GM23248 (cell line): Measurements from ENCODE around the gene SMIM14. TPM values are rescaled to one million over a fixed set of nuclear protein-coding genes. Genes with fewer than 3 reads are reported as not detected.
"Not testable (repeated sequence)": the region's sequence is repeated elsewhere in the genome, so short reads cannot be mapped to it uniquely, and the experiment has no call there.

Experiments
- DNase-seq: peaks from one replicate; pipeline ENCODE4 v3.0.0-alpha.2; 2015
- H2AFZ ChIP-seq: fragments of 200-600 bp; sonication (generic); 2 replicates; pipeline ENCODE4 v1.6.1; 2016; ENCODE audit warnings: antibody characterized with exemption
- H3F3A ChIP-seq: fragments of 200-600 bp; sonication (generic); 2 replicates; pipeline ENCODE4 v1.6.1; 2016; ENCODE audit warnings: mild to moderate bottlenecking, antibody characterized with exemption, mixed run types; ENCODE audit not compliant: insufficient read depth
- H3K27ac ChIP-seq: fragments of 200-600 bp; sonication (generic); 2 replicates; pipeline ENCODE4 v1.5.1; 2016; ENCODE audit warnings: mild to moderate bottlenecking
- H3K27me3 ChIP-seq: fragments of 200-600 bp; sonication (generic); replicated peaks from 2 replicates; pipeline ENCODE4 v1.6.1; 2016; ENCODE audit warnings: mild to moderate bottlenecking; ENCODE audit not compliant: insufficient read depth
- H3K36me3 ChIP-seq: fragments of 200-600 bp; sonication (generic); 2 replicates; pipeline ENCODE4 v1.6.1; 2016; ENCODE audit warnings: low read depth, mild to moderate bottlenecking
- H3K4me1 ChIP-seq: fragments of 200-600 bp; sonication (generic); 2 replicates; pipeline ENCODE4 v1.6.1; 2016; ENCODE audit warnings: mild to moderate bottlenecking; ENCODE audit not compliant: insufficient read depth
- H3K4me2 ChIP-seq: fragments of 200-600 bp; sonication (generic); one replicate; pipeline ENCODE4 v1.6.1; 2016; ENCODE audit warnings: mild to moderate bottlenecking; ENCODE audit not compliant: unreplicated experiment
- H3K4me3 ChIP-seq: fragments of 200-600 bp; sonication (generic); 2 replicates; pipeline ENCODE4 v1.5.1; 2016; ENCODE audit warnings: mild to moderate bottlenecking
- H3K79me2 ChIP-seq: fragments of 200-600 bp; sonication (generic); 2 replicates; pipeline ENCODE4 v1.6.1; 2016; ENCODE audit warnings: mild to moderate bottlenecking; ENCODE audit not compliant: insufficient read depth
- H3K9ac ChIP-seq: fragments of 200-600 bp; sonication (generic); 2 replicates; pipeline ENCODE4 v1.6.1; 2016; ENCODE audit warnings: mild to moderate bottlenecking
- H3K9me2 ChIP-seq: fragments of 200-600 bp; sonication (generic); 2 replicates; pipeline ENCODE4 v1.6.1; 2016; ENCODE audit warnings: mixed run types, mild to moderate bottlenecking, moderate library complexity; ENCODE audit not compliant: insufficient read depth
- H3K9me3 ChIP-seq: fragments of 200-600 bp; sonication (generic); one replicate; pipeline ENCODE4 v1.6.1; 2017; ENCODE audit warnings: low read depth
- H4K20me1 ChIP-seq: fragments of 200-600 bp; sonication (generic); 2 replicates; pipeline ENCODE4 v1.6.0; 2016; ENCODE audit not compliant: insufficient read depth
- EZH2 ChIP-seq: fragments of 200-600 bp; sonication (generic); IDR thresholded peaks from 2 replicates; pipeline ENCODE4 v1.6.1; 2018; ENCODE audit warnings: antibody characterized with exemption, mild to moderate bottlenecking; ENCODE audit not compliant: insufficient read depth, poor library complexity, severe bottlenecking
- EZH2phosphoT487 ChIP-seq: fragments of 200-600 bp; sonication (generic); IDR thresholded peaks from 2 replicates; pipeline ENCODE4 v1.6.1; 2018; ENCODE audit warnings: antibody characterized with exemption, moderate library complexity, mild to moderate bottlenecking, low read depth; ENCODE audit not compliant: insufficient read depth
- WGBS, 2 experiments: methylation state at CpG; one replicate each; pipeline ENCODE4 v1.1.6; 2015 to 2017; ENCODE audit warnings: low lambda C conversion rate in 2 of 2, low coverage in 1 of 2; ENCODE audit errors: missing lambda C conversion rate in 2 of 2; 5-methylcytosine and 5-hydroxymethylcytosine counted together
- in situ Hi-C: fragments of 300-500 bp; cut with MboI; formaldehyde crosslinking; loops from 2 replicates; pipeline ENCODE4 v1.15.0; 2020
- polyA plus RNA-seq: library from polyadenylated mRNA; unstranded; fragments of >200 nt; fragmentation: Nextera tagmentation; extraction: Ambion mirVana; gene quantifications from 2 replicates; pipeline ENCODE4 v1.2.1, GENCODE V29; 2016
- total RNA-seq: library from RNA; depleted of rRNA; stranded (reverse); fragments of >200 nt; shearing (Covaris generic); gene quantifications from 2 replicates; pipeline ENCODE4 v1.2.3, GENCODE V29; 2014

SMIM14 gene
- total and polyA plus RNA-seq, 2 experiments from 2014 or later: 54.5 to 147 TPM

DNA sequence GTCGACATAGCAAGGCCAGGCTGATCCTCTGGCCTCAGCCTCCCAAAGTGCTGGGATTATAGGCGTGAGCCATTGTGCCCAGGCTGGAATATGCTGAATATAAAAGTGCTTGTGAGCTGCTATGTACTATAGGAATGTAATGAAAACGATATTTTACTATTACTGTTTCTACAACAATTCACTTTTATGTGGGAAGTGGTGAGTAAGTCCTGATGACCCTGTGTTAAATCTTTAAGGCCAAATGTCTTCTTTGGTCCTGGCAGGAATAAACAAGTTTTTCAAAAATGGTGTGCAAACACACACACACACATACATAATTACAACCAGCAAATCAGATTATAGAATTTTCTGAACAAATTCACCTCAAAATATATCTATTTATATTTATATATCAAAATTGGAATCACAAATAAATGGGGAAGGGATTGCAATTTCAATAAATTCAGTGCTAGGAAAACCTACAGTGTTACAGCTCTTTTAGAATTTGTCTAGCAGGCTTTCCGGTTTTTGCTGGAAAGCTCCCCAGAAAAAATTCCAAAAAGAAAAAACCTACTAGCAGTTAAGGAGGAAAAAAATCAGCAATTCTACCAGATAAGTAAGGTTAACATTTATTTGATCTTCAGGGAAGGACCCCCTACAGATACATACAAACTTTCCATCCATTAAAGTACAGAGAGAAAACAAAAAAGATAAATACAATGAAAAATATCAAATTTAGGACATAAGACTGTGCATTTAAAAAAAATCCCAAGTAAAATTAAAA is 17.9 kb downstream of the SMIM14 start:
- H3K4me1 ChIP-seq: peaks cover 63% of the 10 kb centered on the region
- H4K20me1 ChIP-seq: no peaks in the 10 kb centered on the region
- H3K4me3 ChIP-seq: peak overlapping the region; percentile 30
- H3K36me3 ChIP-seq: no peaks in the 10 kb centered on the region
- peak overlapping the region; percentile 55 for H3K4me2 ChIP-seq
- H3F3A ChIP-seq: peaks cover 39% of the 10 kb centered on the region
- no peaks in the 10 kb centered on the region for H3K27me3 ChIP-seq
- peak overlapping the region; percentile 84 for H3K27ac ChIP-seq
- DNase-seq: peak; percentile 58
- no peaks in the 10 kb centered on the region for H3K9me3 ChIP-seq
- H2AFZ ChIP-seq: no peak overlapping the region
- H3K9me2 ChIP-seq: no peaks in the 10 kb centered on the region
- peak overlapping the region; percentile 67 for H3K9ac ChIP-seq
- peaks cover 52% of the 10 kb centered on the region for H3K79me2 ChIP-seq
- no peak for TF ChIP-seq EZH2
- no peak for TF ChIP-seq EZH2phosphoT487
- WGBS, 2 experiments: 43 to 46% methylated on average over 4 of the region's 4 CpGs
- in situ Hi-C loops: no loop called here

DNA sequence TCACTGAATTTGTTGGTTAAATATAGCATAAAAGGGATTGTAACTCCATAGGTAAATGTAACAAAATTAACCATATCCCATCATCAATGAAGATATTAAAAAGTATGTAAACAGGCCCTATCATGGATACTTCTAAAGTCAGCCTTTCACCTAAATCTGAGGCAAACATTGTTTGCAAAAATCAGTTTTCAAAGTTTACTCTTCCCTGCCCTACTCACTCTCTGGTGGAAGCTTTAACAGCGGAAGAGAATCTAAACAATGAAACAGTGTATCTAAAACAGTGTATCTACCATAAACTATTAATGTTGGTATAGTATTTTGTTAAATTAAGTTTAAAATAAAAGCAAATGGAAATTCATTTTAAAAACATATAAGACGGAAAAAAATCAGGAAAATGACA is 21.1 kb downstream of the SMIM14 start:
- TF ChIP-seq EZH2phosphoT487: no peak
- no peak for TF ChIP-seq EZH2
- no peaks in the 10 kb centered on the region for H3K36me3 ChIP-seq
- no peak overlapping the region for H3K9ac ChIP-seq
- in situ Hi-C loops: no loop called here
- H2AFZ ChIP-seq: no peak overlapping the region
- peaks cover 23% of the 10 kb centered on the region for H3F3A ChIP-seq
- no peaks in the 10 kb centered on the region for H3K9me3 ChIP-seq
- no peaks in the 10 kb centered on the region for H3K27me3 ChIP-seq
- H4K20me1 ChIP-seq: no peaks in the 10 kb centered on the region
- no peak for DNase-seq
- peaks cover 71% of the 10 kb centered on the region for H3K4me1 ChIP-seq
- H3K27ac ChIP-seq: no peak overlapping the region
- H3K79me2 ChIP-seq: peaks cover 56% of the 10 kb centered on the region
- H3K4me3 ChIP-seq: no peak overlapping the region
- WGBS, 2 experiments: 100% methylated on average over 2 of the region's 2 CpGs
- no peaks in the 10 kb centered on the region for H3K9me2 ChIP-seq
- H3K4me2 ChIP-seq: no peak overlapping the region

- H3K27ac ChIP-seq: peak overlapping the region; percentile 36
- peak; percentile 61 for DNase-seq
Measured at GRCh38 chr4:39616651-39617050, 22.0 kb downstream of the SMIM14 start.

DNA sequence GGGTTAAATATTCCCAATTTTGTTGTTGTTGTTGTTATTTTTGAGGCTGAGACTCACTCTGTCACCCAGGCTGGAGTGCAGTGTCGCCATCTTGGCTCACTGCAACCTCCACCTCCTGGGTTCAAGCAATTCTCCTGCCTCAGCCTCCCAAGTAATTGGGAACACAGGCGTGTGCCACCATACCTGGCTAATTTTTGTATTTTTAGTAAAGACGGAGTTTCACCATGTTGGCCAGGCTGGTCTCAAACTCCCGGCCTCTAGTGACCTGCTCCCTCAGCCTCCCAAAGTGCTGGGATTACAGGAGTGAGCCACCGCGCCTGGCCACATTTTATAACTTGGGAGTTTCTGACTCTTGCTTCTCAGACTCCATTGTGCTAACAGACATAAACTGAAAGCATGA is 22.6 kb downstream of the SMIM14 start:
- Histone ChIP-seq H3K4me3 (0 out of 2 replicates have a peak overlapping the region, but pooled peaks have one; percentile 0), H3K4me1 (peaks cover 59% of the 10 kb centered on the region), H3F3A (peaks cover 11% of the 10 kb centered on the region), H3K9ac (peak overlapping the region; percentile 26; the same call in 1 of the 2 replicates), H3K79me2 (peaks cover 70% of the 10 kb centered on the region), H3K27ac (peak overlapping the region; percentile 36), H3K4me2 (peak overlapping the region; percentile 13)
- H3K36me3 ChIP-seq, H3K9me3 ChIP-seq, in situ Hi-C loops, H2AFZ ChIP-seq, DNase-seq, H3K9me2 ChIP-seq, H3K27me3 ChIP-seq, H4K20me1 ChIP-seq: not testable (repeated sequence)
- 98 to 99% methylated on average over 6 of the region's 6 CpGs for WGBS, 2 experiments

More at GRCh38 chr4:39616651-39617050, 22.0 kb downstream of the SMIM14 start:
- H3K9ac ChIP-seq: peak overlapping the region; percentile 26; the same call in 1 of the 2 replicates
- no peaks in the 10 kb centered on the region for H3K9me2 ChIP-seq
- peaks cover 64% of the 10 kb centered on the region for H3K4me1 ChIP-seq
- H3K36me3 ChIP-seq: no peaks in the 10 kb centered on the region
- H3K4me3 ChIP-seq: 0 out of 2 replicates have a peak overlapping the region, but pooled peaks have one; percentile 0
- peak overlapping the region; percentile 13 for H3K4me2 ChIP-seq
- TF ChIP-seq EZH2phosphoT487 (no peak), EZH2 (no peak)
- peaks cover 16% of the 10 kb centered on the region for H3F3A ChIP-seq
- H3K79me2 ChIP-seq: peaks cover 65% of the 10 kb centered on the region
- H3K27me3 ChIP-seq: no peaks in the 10 kb centered on the region
- in situ Hi-C loops: no loop called here
- no peak overlapping the region for H2AFZ ChIP-seq
- WGBS, 2 experiments: 83 to 89% methylated on average over 1 of the region's 1 CpG
- H4K20me1 ChIP-seq: no peaks in the 10 kb centered on the region
- no peaks in the 10 kb centered on the region for H3K9me3 ChIP-seq
